GM19025 (cell line): ENCODE measurements around the gene BAD.
"Not testable (repeated sequence)": the region's sequence is repeated elsewhere in the genome, so short reads cannot be mapped to it uniquely, and the experiment has no call there.

Source experiments
- ATAC-seq: cut with Tn5 transposase; IDR thresholded peaks from one replicate; pipeline ENCODE4 v1.9.1; 2021; ENCODE audit warnings: mild to moderate bottlenecking, low read depth, moderate library complexity; ENCODE audit not compliant: unreplicated experiment

BAD gene

GRCh38 chr11:64247729-64248531 lies 36.5 kb downstream of the BAD start:
- no peak for ATAC-seq

DNA sequence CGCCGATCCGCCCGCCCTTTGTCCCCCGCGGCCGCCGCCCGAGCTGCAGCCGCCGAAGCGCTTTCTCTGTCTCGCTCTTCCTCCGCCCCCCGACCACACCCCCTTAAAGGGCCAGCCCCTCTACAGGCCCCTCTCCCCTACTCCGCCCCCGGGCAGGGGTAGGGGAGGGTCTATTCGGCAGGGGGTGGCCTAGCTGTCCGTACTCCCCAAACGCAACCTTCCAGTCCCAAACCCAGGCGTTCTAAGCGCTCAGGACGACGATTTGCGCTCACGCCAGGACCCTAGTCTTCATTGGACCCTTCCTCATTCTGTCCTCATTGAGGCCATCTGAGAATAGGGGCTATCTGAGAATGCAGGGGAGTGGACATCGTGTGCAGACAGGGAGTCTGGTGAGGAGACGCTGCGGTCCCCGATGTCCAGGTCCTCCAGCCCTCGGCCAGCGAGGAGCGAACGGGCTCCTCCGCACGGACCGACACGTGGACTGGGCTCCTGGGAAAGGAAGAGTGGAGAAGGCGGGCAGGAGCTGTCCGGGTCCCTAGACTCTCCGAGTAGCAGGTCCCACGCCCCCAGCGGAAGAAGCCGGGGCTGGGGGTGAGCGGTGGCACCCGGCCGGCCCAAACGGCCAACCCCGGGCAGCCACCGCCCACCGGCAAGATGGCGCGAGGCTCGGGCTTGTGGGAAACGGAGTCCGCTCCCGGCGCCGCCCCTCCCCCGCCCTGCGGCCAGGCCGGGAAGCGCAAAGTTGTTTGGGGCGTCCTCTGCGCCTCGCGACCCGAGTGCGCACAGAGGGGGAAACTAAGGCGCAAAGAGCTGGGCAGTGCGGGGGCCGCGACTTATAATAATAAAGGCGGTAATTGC lies 37.4 kb downstream of the BAD start, which contains the start of gene PPP1R14B:
Gene PPP1R14B, minus strand, starts transcription at position 73 of the 858 bp plus-strand sequence. CDS start 270 bp downstream, outside the sequence.
- no peak for ATAC-seq

- not testable (repeated sequence) for ATAC-seq
Measured at GRCh38 chr11:64246621-64246870, 37.9 kb downstream of the BAD start.

GRCh38 chr11:64245797-64246620 lies 38.5 kb downstream of the BAD start:
- ATAC-seq: no peak

- no peak for ATAC-seq
Measured at GRCh38 chr11:64245401-64245796, 39.1 kb downstream of the BAD start.

- no peak for ATAC-seq
Measured at GRCh38 chr11:64244966-64245365, 39.5 kb downstream of the BAD start.

GRCh38 chr11:64244107-64244506 lies 40.4 kb downstream of the BAD start:
- no peak for ATAC-seq

DNA sequence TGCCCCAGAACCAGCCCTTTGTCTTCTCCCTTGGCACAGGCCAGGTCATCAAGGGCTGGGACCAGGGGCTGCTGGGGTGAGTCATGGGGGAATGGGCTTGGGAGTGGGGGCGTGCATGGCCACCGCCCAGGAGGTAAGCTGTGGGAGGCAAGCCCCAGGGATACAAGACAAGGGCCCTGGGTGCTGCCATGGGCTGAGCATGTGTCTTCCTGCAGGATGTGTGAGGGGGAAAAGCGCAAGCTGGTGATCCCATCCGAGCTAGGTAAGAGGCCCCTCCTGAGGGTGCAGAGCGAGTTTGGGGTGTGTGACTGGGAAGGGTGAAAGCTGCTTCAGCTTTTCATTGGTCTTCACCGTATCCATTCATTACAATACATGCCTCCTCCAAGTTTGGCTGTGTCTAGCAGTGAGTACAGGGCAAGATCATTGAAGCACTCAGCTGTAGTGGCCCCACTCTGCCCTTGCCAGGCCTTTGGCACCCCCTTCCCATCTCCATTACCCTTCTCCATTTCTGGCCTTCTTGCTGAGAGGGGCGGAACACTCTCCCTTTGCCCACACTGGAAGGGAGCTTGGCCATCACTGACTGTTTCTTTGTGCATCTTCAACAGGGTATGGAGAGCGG lies 41.1 kb downstream of the BAD start:
- ATAC-seq: no peak

DNA sequence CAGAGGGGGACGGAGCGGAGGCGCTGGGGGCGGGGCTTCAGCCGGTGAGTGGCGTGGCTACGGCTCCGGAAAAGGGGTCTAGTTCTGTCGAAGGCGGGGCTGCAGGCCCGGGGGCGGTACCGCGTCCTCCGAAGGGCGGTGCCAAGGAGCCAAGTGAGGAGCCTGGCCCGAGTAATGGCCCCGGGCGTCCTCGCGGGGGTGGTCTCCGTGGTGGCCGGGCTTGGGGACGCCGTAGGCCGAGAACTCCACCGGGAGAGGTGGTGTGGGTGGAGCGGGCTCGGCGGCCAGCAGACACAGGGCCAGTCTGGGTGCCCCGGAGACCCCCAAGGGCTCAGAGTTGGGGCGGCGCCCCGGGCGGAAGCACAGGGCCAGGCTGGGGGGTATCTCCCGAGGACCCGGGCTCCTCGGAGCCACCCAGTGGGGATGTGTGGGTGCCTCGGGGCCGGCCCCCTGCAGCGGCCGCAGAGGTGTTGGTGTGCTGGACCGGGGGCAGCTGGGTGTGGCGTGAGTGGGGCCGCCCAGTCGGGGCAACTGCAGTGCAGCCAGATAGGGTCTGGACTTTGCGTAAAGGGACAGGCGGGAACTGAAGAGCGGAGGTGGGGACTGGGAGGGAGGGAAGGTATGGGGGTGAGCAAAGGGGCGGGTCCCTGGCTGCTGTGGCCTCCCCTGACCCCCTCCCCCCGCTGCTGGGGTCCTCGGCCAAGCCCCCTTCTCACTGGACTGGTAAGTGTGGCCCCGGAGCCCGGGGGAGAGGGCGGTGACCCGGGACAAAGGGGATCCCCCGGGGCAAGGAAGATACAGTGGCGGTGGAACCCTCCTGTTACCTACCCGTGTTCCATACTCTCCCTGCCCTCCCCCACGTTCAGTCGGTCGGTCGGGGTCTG lies 42.7 kb downstream of the BAD start:
- ATAC-seq: peak; percentile 3

- ATAC-seq: peak; percentile 57
Measured at GRCh38 chr11:64241241-64241490, 43.3 kb downstream of the BAD start.

DNA sequence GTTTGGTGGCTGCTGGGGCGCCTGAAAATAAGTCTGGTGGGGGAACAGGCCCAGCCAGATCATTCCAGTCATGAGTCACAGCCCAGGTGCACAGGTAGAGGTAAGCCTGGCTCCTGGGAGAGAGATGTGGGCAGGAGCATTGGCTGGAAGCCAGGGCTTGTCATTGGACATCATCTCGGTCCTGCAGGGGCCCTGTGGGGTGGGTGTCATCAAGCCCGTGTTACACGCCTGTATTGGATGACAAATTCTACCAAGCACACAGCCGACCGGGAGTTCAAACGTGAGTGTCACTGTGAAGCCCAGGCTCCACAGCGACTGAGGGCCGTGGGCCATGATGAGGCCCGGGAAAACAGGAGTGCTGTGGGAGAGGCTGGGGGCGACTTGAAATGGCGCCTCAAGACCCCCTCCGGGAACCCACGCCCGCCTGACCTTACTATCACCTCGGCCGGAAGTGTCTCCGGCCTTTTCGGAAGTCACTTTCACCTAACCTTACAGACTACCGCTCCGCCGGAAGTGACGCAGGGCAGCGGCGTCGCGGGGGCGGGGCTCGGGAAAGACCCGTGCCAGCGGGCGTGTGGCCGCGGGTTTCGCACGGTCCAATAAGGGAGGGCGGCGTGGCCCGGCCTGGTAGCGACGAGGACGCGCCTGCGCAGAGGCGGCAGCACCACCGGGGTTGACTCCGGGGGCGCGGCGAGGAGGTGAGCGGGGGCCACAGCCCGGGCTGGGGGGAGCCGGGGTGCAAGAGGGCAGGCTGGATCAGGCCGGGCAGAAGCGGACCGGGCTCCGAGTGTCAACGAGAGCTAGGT lies 43.8 kb downstream of the BAD start, which contains the start of gene FKBP2:
Gene FKBP2, plus strand, starts transcription at position 661 of the 806 bp plus-strand sequence. CDS start 1,293 bp downstream, outside the sequence.
- peak; percentile 41 for ATAC-seq

- ATAC-seq: peak; percentile 3
Measured at GRCh38 chr11:64239662-64240434, 44.6 kb downstream of the BAD start.

DNA sequence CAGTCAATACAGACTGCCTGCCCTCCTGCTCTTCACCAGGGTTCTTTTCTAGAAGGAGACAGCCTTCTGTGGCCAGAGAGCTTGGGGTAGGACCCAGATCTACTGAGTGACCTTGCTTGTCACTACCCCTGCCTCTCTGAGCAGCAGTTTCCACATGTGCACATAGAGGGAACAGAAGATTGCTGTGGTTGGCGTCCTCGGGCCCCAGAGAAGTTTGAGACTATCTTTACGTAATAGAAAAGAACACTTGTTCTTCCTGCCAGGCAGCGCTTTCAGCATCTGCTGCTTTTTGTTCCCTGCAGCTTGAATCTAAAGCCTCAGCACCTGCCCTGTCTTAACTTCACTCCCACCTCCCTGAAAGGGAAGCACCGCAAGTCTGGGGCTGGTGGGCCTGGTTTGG lies 45.5 kb downstream of the BAD start:
- no peak for ATAC-seq

GRCh38 chr11:64238076-64238475 lies 46.4 kb downstream of the BAD start:
- ATAC-seq: no peak

DNA sequence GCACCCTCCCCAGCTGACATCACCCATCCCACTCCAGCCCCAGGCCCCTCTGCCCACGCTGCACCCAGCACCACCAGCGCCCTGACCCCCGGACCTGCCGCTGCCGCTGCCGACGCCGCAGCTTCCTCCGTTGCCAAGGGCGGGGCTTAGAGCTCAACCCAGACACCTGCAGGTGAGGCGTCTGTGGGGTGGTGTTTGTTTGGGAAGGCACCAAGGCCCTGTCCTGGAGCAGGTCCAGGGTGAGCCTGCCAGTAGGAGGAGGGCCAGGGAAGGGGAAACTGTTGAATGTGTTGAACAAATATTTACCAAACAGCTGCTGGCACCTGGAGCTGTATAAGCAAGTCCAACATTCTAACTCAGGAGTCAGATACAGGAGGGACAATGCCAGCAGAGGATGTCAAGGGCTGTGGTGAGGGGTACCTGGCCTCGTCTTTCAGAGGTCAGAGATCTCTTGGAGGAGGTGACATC lies 46.9 kb downstream of the BAD start:
- ATAC-seq: no peak

GRCh38 chr11:64235437-64236161 lies 48.9 kb downstream of the BAD start:
- ATAC-seq: no peak

GRCh38 chr11:64234647-64235379 lies 49.7 kb downstream of the BAD start:
- ATAC-seq: peak; percentile 32
